Fibroblast of mammary gland (primary cell): ENCODE results near the gene MYO1H.

ENCODE experiments used
- DNase-seq: peaks from one replicate; pipeline ENCODE4 v3.0.0-alpha.2; 2010; ENCODE audit warnings: low read depth
- H3K4me3 ChIP-seq: 2 replicates; pipeline ENCODE4 v1.5.1; 2011; ENCODE audit warnings: low read depth, mild to moderate bottlenecking, low read length, moderate library complexity; ENCODE audit not compliant: control insufficient read depth
- TF ChIP-seq, protein P1 (sequence below): conservative IDR thresholded peaks from 2 replicates; pipeline ENCODE4 v1.5.1; 2011; ENCODE audit warnings: low read depth, low read length, inconsistent platforms; ENCODE audit not compliant: control insufficient read depth, insufficient read depth

The MYO1H gene

DNA sequence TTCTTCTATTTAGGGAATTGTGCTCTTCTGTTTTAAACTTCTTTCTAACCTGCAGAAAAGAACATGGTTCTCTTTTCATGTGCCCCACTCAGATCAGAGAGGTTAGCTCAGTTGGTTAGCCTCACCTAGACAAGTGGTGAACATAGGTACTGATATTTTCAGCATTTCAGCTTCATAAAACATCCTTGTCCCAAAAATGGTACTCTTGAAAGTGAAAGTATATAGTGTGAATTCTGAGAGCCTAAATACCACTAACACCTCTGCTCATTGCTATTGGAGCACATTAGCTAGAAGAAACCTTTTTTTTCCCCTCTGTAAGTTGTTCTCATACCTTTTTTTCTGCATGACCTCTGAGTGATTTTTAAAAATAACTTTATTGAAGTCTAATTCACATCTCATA is 147.3 kb downstream of the MYO1H start:
- no peak overlapping the region for H3K4me3 ChIP-seq
- TF ChIP-seq, protein P1, sequence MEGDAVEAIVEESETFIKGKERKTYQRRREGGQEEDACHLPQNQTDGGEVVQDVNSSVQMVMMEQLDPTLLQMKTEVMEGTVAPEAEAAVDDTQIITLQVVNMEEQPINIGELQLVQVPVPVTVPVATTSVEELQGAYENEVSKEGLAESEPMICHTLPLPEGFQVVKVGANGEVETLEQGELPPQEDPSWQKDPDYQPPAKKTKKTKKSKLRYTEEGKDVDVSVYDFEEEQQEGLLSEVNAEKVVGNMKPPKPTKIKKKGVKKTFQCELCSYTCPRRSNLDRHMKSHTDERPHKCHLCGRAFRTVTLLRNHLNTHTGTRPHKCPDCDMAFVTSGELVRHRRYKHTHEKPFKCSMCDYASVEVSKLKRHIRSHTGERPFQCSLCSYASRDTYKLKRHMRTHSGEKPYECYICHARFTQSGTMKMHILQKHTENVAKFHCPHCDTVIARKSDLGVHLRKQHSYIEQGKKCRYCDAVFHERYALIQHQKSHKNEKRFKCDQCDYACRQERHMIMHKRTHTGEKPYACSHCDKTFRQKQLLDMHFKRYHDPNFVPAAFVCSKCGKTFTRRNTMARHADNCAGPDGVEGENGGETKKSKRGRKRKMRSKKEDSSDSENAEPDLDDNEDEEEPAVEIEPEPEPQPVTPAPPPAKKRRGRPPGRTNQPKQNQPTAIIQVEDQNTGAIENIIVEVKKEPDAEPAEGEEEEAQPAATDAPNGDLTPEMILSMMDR: no peak
- no peak for DNase-seq

DNA sequence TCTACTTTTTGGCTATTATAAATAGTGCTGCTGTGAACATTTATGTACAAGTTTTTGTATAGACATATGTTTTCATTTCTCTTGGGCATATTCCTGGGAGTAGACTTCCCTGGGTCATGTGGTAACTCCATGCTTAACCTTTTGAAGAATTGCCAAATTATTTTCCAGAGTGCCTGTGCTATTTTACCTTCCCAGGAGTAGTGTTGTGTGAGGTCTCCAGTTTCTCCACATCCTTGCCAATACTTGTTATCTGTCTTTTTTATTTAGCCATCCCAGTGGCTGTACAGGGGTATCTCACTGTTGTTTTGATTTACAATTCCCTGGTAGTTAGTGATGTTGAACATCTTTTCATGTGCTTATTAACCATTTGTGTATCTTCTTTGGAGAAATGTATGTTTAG is 148.6 kb downstream of the MYO1H start:
- TF ChIP-seq, protein P1: no peak
- H3K4me3 ChIP-seq: no peak overlapping the region

GRCh38 chr12:109497675-109498074 is 150.0 kb downstream of the MYO1H start:
- peak; percentile 40 for DNase-seq
- TF ChIP-seq, protein P1: no peak
- H3K4me3 ChIP-seq: no peak overlapping the region

More for the DNA sequence above, 148.6 kb downstream of the MYO1H start:
- no peak for DNase-seq
